Lower leg skin (tissue), 4 donors: Measurements from ENCODE around the gene FSD2. TPM values are rescaled to one million over a fixed set of nuclear protein-coding genes. Genes with fewer than 3 reads are reported as not detected.

Source experiments
- DNase-seq, 2 donors: peaks; one replicate each; pipeline ENCODE4 v3.0.0-alpha.2; 2019; ENCODE audit warnings: low spot score in 2 of 2
- H3K4me3 ChIP-seq: fragments of 200-600 bp; sonication (generic); 2 replicates; pipeline ENCODE4 v1.5.1; 2017; ENCODE audit warnings: mild to moderate bottlenecking, low read depth; ENCODE audit not compliant: poor library complexity, severe bottlenecking
- CTCF ChIP-seq, 3 donors: fragments of 450-650 bp; IDR thresholded peaks; one replicate each; pipeline ENCODE4 v1.5.1; 2016; ENCODE audit warnings: antibody characterized with exemption in 3 of 3, mild to moderate bottlenecking in 3 of 3, moderate library complexity in 2 of 3
- POLR2A ChIP-seq, 2 donors: fragments of 450-650 bp; IDR thresholded peaks; one replicate each; pipeline ENCODE4 v1.6.1; 2016 to 2017; ENCODE audit warnings: antibody characterized with exemption in 2 of 2, mild to moderate bottlenecking in 1 of 2, moderate library complexity in 1 of 2
- WGBS, 2 donors: methylation state at CpG; one replicate each; pipeline ENCODE4 v1.1.5; 2018; 5-methylcytosine and 5-hydroxymethylcytosine counted together
- intact Hi-C: fragments of 100-400 bp; cut with DNase I; formaldehyde crosslinking; loops from one replicate; pipeline ENCODE4 v1.15.0; 2023; ENCODE audit warnings: low total_unique reads
- total RNA-seq, 4 donors: library from RNA; depleted of rRNA; stranded (reverse); fragments of >200 nt; gene quantifications; one replicate each; pipeline ENCODE4 v1.1.0, GENCODE V29; 2016

The FSD2 gene
- total RNA-seq, 4 donors from 2014 or later = 0.19 TPM; not detected in 3

- no peak for TF ChIP-seq CTCF (IDR thresholded peaks at IDR 0.05)
- TF ChIP-seq POLR2A (IDR thresholded peaks at IDR 0.05) = no peak
- DNase-seq = peak in 1 of 2 donors; percentile 79
- intact Hi-C loops = loop anchor here (10.0 kb wide), 1 partner anchor 154 kb away; no protein-coding TSS in a partner anchor
- WGBS, 2 donors = 43 to 50% methylated on average over 5 to 7 of the region's 7 CpGs
- H3K4me3 ChIP-seq = no peak overlapping the region
Observed at GRCh38 chr15:82850731-82851130, 44.9 kb upstream of the FSD2 start.

DNA sequence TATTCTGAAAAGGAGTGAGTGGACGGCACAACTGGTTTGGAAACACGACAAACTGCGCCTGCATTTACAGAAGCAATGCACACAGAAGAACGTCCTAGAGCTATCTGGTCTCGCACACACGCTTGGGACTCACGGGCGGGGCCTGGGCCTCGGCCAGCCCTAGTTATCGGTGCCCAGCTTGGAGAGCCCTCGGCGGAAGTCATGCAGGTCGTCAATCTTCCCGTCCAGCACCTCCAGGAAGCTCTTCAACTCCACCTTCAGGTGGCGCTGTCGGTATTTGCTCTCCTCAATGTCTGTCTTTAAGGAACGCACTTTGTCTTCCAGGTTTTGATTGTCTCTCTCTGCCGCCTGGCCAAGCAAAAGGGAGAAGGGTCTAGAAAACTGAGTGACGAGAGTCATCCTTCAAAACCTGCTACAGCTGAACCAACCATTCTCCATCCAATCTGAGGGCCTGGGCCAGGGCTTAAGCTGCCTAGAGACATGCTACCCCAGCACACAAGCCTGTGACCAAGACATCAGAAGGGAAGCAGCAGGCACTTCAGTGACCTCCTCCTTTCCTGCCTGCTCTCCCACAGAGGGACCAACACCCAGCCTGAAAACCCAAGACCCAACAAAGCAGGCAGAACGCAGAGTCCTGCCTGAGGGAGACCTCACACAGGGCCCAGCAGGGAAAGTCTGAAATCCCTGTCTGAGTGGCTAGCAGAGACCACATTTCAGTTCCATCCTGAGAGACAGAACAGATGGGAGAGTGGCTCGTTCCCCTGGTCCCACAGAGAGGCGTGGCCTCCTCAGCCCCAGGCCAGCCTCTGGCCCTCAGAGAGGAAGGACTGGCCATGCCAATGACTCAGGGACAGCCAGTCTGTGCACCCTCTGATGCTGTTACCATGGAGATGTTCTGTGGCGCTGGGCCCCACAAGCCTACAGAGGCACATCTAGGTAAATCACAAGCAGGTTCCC, 44.0 kb upstream of the FSD2 start:
- peak; percentile 69 to 90 for DNase-seq
- intact Hi-C loops = loop anchor here (10.0 kb wide), 1 partner anchor 155 kb away; no protein-coding TSS in a partner anchor
- H3K4me3 ChIP-seq = no peak overlapping the region
- peak in 1 of 3 donors; percentile 0 for TF ChIP-seq CTCF (IDR thresholded peaks at IDR 0.05)
- TF ChIP-seq POLR2A (IDR thresholded peaks at IDR 0.05) = no peak
- WGBS, 2 donors = 16 to 26% methylated on average over 23 of the region's 23 CpGs

GRCh38 chr15:82848241-82848993, 42.5 kb upstream of the FSD2 start:
- intact Hi-C loops = no loop called here
- 75 to 80% methylated on average over 9 of the region's 9 CpGs for WGBS, 2 donors
- peak in 1 of 2 donors; percentile 64 for DNase-seq
- no peak overlapping the region for H3K4me3 ChIP-seq
- TF ChIP-seq POLR2A (IDR thresholded peaks at IDR 0.05) = no peak
- no peak for TF ChIP-seq CTCF (IDR thresholded peaks at IDR 0.05)

GRCh38 chr15:82847703-82848102, 41.8 kb upstream of the FSD2 start:
- WGBS, 2 donors = 71 to 84% methylated on average over 7 to 8 of the region's 8 CpGs
- no peak overlapping the region for H3K4me3 ChIP-seq
- intact Hi-C loops = no loop called here
- DNase-seq = peak in 1 of 2 donors; percentile 21
- TF ChIP-seq CTCF (IDR thresholded peaks at IDR 0.05) (no peak), POLR2A (IDR thresholded peaks at IDR 0.05) (no peak)

GRCh38 chr15:82846621-82847020, 40.8 kb upstream of the FSD2 start:
- WGBS, 2 donors = 63 to 67% methylated on average over 4 of the region's 4 CpGs
- peak; percentile 7 to 43 for DNase-seq
- intact Hi-C loops = no loop called here
- TF ChIP-seq CTCF (IDR thresholded peaks at IDR 0.05) = no peak
- TF ChIP-seq POLR2A (IDR thresholded peaks at IDR 0.05) = no peak
- H3K4me3 ChIP-seq = no peak overlapping the region
